ENCODE results near the gene KIAA1755. TPM values are rescaled to one million over a fixed set of nuclear protein-coding genes. Genes with fewer than 3 reads are reported as not detected.
A peak's percentile ranks its signal among the peaks of the same experiment; 100 is the strongest.

KIAA1755 gene
- total and polyA plus RNA-seq, 9 of the 15 experiments (the other 6 are each of a cell fraction or from before 2014, with no cell fraction given) = not detected

DNA sequence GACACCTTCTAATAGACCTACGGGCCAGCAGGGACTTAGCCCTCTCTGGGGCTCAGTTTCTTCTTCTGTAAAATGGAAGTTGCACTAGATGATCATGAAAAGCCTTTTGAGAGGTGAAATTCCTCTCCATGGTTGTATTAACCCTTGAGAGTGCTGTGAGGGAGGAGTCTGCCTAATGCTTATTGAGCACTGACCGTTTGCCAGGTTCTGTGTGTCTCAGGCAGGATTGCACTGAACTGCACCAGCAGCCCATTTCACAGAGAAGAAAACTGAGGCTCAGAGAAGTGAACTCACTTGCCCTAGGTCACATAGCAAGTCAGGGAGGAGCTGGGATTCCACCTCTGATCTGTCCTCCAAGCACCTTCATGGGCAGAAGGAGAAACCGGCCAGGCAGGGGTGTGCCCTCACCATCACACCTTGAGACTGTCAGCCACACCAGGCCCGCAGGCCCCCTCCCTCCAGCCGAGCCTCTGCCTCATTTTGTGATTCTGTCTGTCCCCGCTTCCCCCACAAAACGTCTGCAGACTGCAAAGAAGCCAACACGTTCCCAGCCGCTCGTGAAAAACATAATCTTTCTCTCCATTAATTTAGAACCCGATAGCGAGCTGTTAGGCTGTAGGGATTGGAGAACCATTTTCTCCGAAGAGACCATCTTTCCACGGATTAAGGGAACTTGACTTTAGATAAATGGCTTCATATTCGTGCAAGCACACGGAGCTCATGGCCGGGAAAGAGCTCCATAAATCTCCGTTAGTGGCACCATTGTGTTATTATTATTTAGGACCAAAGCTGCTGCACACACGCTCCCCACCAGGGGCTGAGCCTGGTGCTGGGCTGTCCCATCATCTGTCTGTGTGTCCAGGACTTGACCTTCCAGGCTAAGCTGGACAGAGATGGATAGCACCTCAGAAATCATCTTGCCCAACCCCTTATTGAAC, 46.0 kb downstream of the KIAA1755 start (continued):
- TF ChIP-seq ZNF561 (CRISPR knock-in tag; conservative IDR thresholded peaks at IDR 0.05) (no peak), HDAC8 (tag; IDR thresholded peaks at IDR 0.05) (no peak), ADNP (tag; IDR thresholded peaks at IDR 0.05) (peak; percentile 77), ZNF134 (CRISPR knock-in tag; conservative IDR thresholded peaks at IDR 0.05) (no peak), ZNF274 (IDR thresholded peaks at IDR 0.05; ENCODE audit: borderline replicate concordance, low read depth, low read length) (no peak), PTBP1 (IDR thresholded peaks at IDR 0.05; ENCODE audit: low read depth, low read length) (0 out of 2 replicates have a peak, but pooled peaks have one; percentile 53)

DNA sequence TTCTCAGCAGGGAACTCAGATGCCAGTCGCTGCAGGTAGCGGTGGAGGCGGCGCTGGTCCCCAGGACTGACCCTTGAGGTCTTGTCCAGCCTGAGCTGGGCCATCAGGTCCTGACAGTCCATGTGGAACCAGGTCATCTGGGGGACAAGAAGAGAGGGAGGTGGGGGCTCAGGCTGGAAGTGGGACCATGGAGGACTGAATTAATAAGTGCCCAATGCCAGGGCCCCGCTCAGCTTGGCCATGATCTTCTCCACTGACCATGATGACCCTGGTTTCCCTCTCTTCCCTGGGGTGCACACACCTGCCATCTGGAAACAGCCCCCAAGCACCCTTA, 47.0 kb downstream of the KIAA1755 start:
- no peaks in the 10 kb centered on the region; the same call in 1 of the 2 replicates for H4K20me1 ChIP-seq (replicated peaks; ENCODE audit: control insufficient read depth, insufficient read depth, low read length)
- DNase-seq (ENCODE audit: extremely low read depth in 1 of 4, low spot score in 3 of 4) (no peak), ATAC-seq (no peak), FAIRE-seq (no peak)
- intact Hi-C loops (cut with micrococcal nuclease) = no loop called here
- H3K4me3 ChIP-seq = no peak overlapping the region
- POLR2A ChIA-PET = interaction anchor here (1.2 kb wide), 1 partner anchor 17 kb away, joined by 5 read pairs; no protein-coding TSS in a partner anchor
- in situ Hi-C loops (cut with MboI) = loop anchor here (5.0 to 10.0 kb wide), 2 partner anchors 156 to 319 kb away; no protein-coding TSS in a partner anchor
- CTCF ChIA-PET (ENCODE audit: low intra/inter-chr PET ratio) = no interaction called here
- H3K36me3 ChIP-seq (ENCODE audit: control insufficient read depth, insufficient read depth, low read length) = no peaks in the 10 kb centered on the region
- no peak overlapping the region for H2AFZ ChIP-seq (ENCODE audit: low read depth, low read length)
- H3K9ac ChIP-seq (ENCODE audit: insufficient read depth in 1 of 2, low read depth in 2 of 2, low read length in 2 of 2) = no peak overlapping the region
- H3K9me3 ChIP-seq (replicated peaks; ENCODE audit: control insufficient read depth, insufficient read depth, low read depth, low read length) = no peaks in the 10 kb centered on the region
- peaks cover 9 to 42% of the 10 kb centered on the region in 2 experiments; a peak in 4 of 5 replicates for H3K27me3 ChIP-seq (ENCODE audit: control insufficient read depth in 2 of 2, insufficient read depth in 2 of 2, low read length in 2 of 2)
- BruUV-seq (replicated peaks) = no TSS peak
- H3K4me1 ChIP-seq (replicated peaks in 1 of 2; ENCODE audit: control insufficient read depth in 2 of 2, insufficient read depth in 2 of 2, low read length in 2 of 2) = peaks cover 0 to 11% of the 10 kb centered on the region in 2 experiments; a peak in 2 of 5 replicates
- TF ChIP-seq ZEB2 (IDR thresholded peaks at IDR 0.05) (no peak), CEBPB (tag; IDR thresholded peaks at IDR 0.05) (no peak), POLR3G (IDR thresholded peaks at IDR 0.05; ENCODE audit: extremely low read depth, insufficient read length, insufficient replicate concordance) (no peak), FUS (optimal IDR thresholded peaks at IDR 0.05; ENCODE audit: low read depth, low read length) (no peak), FOXM1 (IDR thresholded peaks at IDR 0.05; ENCODE audit: low read depth) (no peak), FOXM1 (CRISPR knock-in tag; IDR thresholded peaks at IDR 0.05; ENCODE audit: low read depth) (no peak), HEY1 (CRISPR knock-in tag; IDR thresholded peaks at IDR 0.05; ENCODE audit: borderline replicate concordance) (no peak)
- TF ChIP-seq, protein P1, sequence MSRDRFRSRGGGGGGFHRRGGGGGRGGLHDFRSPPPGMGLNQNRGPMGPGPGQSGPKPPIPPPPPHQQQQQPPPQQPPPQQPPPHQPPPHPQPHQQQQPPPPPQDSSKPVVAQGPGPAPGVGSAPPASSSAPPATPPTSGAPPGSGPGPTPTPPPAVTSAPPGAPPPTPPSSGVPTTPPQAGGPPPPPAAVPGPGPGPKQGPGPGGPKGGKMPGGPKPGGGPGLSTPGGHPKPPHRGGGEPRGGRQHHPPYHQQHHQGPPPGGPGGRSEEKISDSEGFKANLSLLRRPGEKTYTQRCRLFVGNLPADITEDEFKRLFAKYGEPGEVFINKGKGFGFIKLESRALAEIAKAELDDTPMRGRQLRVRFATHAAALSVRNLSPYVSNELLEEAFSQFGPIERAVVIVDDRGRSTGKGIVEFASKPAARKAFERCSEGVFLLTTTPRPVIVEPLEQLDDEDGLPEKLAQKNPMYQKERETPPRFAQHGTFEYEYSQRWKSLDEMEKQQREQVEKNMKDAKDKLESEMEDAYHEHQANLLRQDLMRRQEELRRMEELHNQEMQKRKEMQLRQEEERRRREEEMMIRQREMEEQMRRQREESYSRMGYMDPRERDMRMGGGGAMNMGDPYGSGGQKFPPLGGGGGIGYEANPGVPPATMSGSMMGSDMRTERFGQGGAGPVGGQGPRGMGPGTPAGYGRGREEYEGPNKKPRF (IDR thresholded peaks at IDR 0.05; ENCODE audit: low read depth, low read length) = no peak
- TF ChIP-seq, protein P2, sequence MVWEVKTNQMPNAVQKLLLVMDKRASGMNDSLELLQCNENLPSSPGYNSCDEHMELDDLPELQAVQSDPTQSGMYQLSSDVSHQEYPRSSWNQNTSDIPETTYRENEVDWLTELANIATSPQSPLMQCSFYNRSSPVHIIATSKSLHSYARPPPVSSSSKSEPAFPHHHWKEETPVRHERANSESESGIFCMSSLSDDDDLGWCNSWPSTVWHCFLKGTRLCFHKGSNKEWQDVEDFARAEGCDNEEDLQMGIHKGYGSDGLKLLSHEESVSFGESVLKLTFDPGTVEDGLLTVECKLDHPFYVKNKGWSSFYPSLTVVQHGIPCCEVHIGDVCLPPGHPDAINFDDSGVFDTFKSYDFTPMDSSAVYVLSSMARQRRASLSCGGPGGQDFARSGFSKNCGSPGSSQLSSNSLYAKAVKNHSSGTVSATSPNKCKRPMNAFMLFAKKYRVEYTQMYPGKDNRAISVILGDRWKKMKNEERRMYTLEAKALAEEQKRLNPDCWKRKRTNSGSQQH (CRISPR knock-in tag; IDR thresholded peaks at IDR 0.05) = no peak
- TF ChIP-seq, protein P3, sequence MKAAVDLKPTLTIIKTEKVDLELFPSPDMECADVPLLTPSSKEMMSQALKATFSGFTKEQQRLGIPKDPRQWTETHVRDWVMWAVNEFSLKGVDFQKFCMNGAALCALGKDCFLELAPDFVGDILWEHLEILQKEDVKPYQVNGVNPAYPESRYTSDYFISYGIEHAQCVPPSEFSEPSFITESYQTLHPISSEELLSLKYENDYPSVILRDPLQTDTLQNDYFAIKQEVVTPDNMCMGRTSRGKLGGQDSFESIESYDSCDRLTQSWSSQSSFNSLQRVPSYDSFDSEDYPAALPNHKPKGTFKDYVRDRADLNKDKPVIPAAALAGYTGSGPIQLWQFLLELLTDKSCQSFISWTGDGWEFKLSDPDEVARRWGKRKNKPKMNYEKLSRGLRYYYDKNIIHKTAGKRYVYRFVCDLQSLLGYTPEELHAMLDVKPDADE (conservative IDR thresholded peaks at IDR 0.05; ENCODE audit: control insufficient read depth, low read depth, low read length) = no peak
- WGBS (ENCODE audit: insufficient coverage, low coverage, missing lambda C conversion rate) = 56% methylated on average over 1 of the region's 5 CpGs
- no peak overlapping the region for H3K4me2 ChIP-seq (ENCODE audit: insufficient read depth, low read length)
- no peaks in the 10 kb centered on the region for H3K79me2 ChIP-seq (ENCODE audit: control insufficient read depth, insufficient read depth, low read length)
- H3K9me1 ChIP-seq (ENCODE audit: control insufficient read depth, insufficient read depth, low read length) = no peaks in the 10 kb centered on the region
- H3K27ac ChIP-seq (ENCODE audit: extremely low read depth, low read depth, low read length) = no peak overlapping the region

All from K562 (cell line).